HCT116 (cell line): ENCODE measurements around the gene CTTNBP2.

Experiments used
- CEBPB ChIP-seq: IDR thresholded peaks from 2 replicates; pipeline ENCODE4 v1.6.1; 2012; ENCODE audit warnings: low read depth
- CTCF ChIP-seq, 3 experiments: fragments of 200-600 bp in 1 of 3; sonication (generic) in 1 of 3; IDR thresholded peaks in 2 of 3; conservative IDR thresholded peaks in 1 of 3; 2 replicates each; pipeline ENCODE4 v1.5.1; 2012 to 2017; ENCODE audit warnings: low read depth in 2 of 3, low read length in 2 of 3, antibody characterized with exemption in 1 of 3, borderline replicate concordance in 1 of 3, control low read depth in 1 of 3, mild to moderate bottlenecking in 1 of 3, mixed read lengths in 1 of 3, mixed run types in 1 of 3, moderate library complexity in 1 of 3; ENCODE audit not compliant: insufficient read depth in 1 of 3
- EZH2 ChIP-seq: fragments of 200-600 bp; sonication (generic); IDR thresholded peaks from 2 replicates; pipeline ENCODE4 v1.6.1; 2017; ENCODE audit warnings: antibody characterized with exemption, mixed run types
- JUND ChIP-seq: IDR thresholded peaks from 2 replicates; pipeline ENCODE4 v1.6.1; 2012
- MAX ChIP-seq: IDR thresholded peaks from 2 replicates; pipeline ENCODE4 v1.6.1; 2012
- POLR2A ChIP-seq: IDR thresholded peaks from 2 replicates; pipeline ENCODE4 v1.7.0; 2011; ENCODE audit warnings: borderline replicate concordance; ENCODE audit not compliant: insufficient read depth, insufficient read length; ENCODE audit errors: extremely low read depth
- POLR2AphosphoS5 ChIP-seq: IDR thresholded peaks from 2 replicates; pipeline ENCODE4 v1.6.1; 2011; ENCODE audit warnings: mild to moderate bottlenecking, low read depth, low read length, moderate library complexity
- REST ChIP-seq: IDR thresholded peaks from 2 replicates; pipeline ENCODE4 v1.6.1; 2012; ENCODE audit warnings: low read depth
- SP1 ChIP-seq: IDR thresholded peaks from 2 replicates; pipeline ENCODE4 v1.6.1; 2012; ENCODE audit warnings: low read depth
- TCF7L2 ChIP-seq: IDR thresholded peaks from 2 replicates; pipeline ENCODE4 v1.7.0; 2011; ENCODE audit warnings: borderline replicate concordance, inconsistent platforms; ENCODE audit not compliant: insufficient read depth, insufficient read length; ENCODE audit errors: extremely low read depth

GRCh38 chr7:117863618-117864017, 9.6 kb downstream of the CTTNBP2 start:
- TF ChIP-seq SP1 = no peak
- TF ChIP-seq CTCF (IDR thresholded peaks at IDR 0.05 in 2 of 3, conservative IDR thresholded peaks at IDR 0.05 in 1 of 3; ENCODE audit: borderline replicate concordance in 1 of 3, insufficient read depth in 1 of 3, low read depth in 2 of 3, low read length in 2 of 3) = no peak
- TF ChIP-seq POLR2AphosphoS5 = no peak
- no peak for TF ChIP-seq EZH2
- TF ChIP-seq MAX = no peak
- TF ChIP-seq POLR2A = no peak
- no peak for TF ChIP-seq CEBPB
- no peak for TF ChIP-seq REST
- TF ChIP-seq TCF7L2 = no peak
- no peak for TF ChIP-seq JUND
